DMS53 treated with DMSO at 0.1 percent for 48 hours (cell line): Measurements from ENCODE around the gene DMXL1.
A peak's percentile ranks its signal among the peaks of the same experiment; 100 is the strongest.

Experiments used
- DNase-seq: peaks from one replicate; lab custom pipeline; 2025; ENCODE audit not compliant: unreplicated experiment; lab: John Stamatoyannopoulos, UW

Gene DMXL1, protein sequence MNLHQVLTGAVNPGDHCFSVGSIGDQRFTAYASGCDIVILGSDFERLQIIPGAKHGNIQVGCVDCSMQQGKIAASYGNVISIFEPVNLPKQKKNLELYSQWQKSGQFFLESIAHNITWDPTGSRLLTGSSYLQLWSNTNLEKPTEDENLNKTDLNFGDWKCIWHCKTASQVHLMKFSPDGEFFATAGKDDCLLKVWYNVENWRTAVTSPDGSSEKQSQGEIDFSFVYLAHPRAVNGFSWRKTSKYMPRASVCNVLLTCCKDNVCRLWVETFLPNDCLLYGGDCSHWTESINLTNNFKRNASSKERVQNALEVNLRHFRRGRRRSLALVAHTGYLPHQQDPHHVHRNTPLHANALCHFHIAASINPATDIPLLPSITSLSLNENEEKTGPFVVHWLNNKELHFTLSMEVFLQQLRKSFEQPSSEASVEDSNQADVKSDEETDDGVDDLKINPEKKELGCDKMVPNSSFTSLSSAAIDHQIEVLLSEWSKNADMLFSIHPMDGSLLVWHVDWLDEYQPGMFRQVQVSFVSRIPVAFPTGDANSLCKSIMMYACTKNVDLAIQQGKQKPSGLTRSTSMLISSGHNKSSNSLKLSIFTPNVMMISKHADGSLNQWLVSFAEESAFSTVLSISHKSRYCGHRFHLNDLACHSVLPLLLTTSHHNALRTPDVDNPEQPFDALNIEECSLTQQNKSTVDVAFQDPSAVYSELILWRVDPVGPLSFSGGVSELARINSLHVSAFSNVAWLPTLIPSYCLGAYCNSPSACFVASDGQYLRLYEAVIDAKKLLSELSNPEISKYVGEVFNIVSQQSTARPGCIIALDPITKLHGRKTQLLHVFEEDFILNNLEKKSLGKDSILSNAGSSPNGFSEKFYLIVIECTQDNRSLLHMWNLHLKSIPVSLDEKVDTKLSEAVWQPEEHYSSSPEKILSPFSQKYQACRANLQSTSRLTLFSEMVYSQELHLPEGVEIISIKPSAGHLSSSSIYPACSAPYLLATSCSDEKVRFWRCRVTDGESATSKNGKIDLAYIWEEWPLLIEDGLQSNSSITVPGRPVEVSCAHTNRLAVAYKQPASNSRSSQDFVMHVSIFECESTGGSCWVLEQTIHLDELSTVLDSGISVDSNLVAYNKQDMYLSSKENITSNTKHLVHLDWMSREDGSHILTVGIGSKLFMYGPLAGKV (N-terminal part only)

GRCh38 chr5:119070828-119071560 is at the start of gene DMXL1:
TSS of gene DMXL1 (plus strand) at chr5:119071087. CDS start at chr5:119071570, 483 bp downstream.
- peak; percentile 98 for DNase-seq

- no peak for DNase-seq
Observed at GRCh38 chr5:119021149-119021732, 49.6 kb upstream of the DMXL1 start.

- DNase-seq: no peak
Observed at GRCh38 chr5:119022017-119022745, 48.7 kb upstream of the DMXL1 start.

- no peak for DNase-seq
Observed at GRCh38 chr5:119022773-119023172, 48.1 kb upstream of the DMXL1 start.

DNA sequence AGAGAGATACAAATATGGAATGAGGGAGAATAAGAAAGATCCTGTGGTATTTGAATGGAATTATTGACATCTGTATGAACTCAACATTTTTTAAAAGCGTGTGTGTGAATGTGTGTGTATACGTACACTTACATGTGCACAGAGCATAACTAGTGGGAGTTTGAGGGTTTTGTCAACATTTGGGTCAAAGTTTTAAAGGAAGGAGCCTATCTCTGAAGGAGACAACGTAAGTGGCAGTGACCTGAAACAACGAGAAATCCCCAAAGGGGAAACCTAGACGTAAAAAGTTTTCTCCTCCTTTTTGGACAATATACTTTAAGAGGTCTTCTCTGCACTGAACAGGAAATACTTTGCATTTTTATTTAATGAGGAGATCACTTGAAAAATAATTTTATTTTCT is 42.3 kb upstream of the DMXL1 start:
- no peak for DNase-seq

GRCh38 chr5:119031011-119031886 is 39.6 kb upstream of the DMXL1 start:
- DNase-seq: no peak

- no peak for DNase-seq
Observed at GRCh38 chr5:119031905-119032304, 39.0 kb upstream of the DMXL1 start.

- no peak for DNase-seq
Observed at GRCh38 chr5:119032656-119033055, 38.2 kb upstream of the DMXL1 start.

GRCh38 chr5:119033135-119033534 is 37.8 kb upstream of the DMXL1 start:
- no peak for DNase-seq

- DNase-seq: peak; percentile 14
Observed at GRCh38 chr5:119036101-119036762, 34.7 kb upstream of the DMXL1 start.

- no peak for DNase-seq
Observed at GRCh38 chr5:119037496-119038215, 33.2 kb upstream of the DMXL1 start.

DNA sequence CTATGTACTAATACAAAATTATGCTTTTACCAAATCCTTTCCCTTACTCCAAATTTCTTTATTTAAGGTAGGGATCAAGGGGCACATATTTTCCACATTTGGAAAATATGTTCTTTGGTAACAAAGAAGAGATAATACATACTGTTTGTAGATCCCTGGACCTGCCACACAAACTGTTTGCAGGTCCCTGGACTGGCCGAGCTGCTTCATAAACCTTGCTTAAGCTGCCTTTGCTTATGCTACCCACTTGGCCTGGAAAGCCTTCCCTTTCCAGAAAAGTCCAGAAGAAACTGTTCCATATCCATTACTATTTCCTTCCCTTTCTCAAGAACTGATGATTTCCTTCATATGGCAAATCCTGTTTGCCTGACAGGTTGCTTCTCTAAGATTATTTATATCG is 22.6 kb upstream of the DMXL1 start:
- no peak for DNase-seq

DNA sequence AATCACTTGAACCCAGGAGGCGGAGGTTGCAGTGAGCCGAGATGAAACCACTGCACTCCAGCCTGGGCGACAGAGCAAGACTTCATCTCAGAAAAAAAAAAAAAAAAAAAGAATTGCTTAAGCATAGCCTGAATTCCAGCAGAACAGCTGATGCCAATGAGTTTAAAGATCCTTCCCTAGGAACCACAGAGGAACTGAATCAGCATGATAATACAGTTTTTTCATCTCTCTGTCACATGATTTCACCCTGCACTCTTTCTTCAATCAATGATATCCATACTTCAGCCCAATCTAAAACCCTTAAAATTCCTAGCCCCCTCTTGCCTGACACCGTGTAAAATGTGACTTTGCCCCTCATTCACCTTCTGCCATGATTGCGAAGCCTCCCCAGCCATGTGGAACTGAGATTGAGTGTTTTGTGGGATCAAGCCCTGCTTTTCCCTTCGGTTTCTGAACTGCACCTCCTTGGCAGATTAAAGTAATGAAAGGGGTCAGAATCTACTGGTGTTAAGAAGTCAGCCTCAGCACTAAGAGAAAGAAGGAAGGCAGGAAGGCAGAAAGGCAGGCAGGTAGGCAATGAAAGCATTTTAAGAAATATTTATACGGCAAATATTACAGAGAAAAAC is 20.9 kb upstream of the DMXL1 start:
- DNase-seq: no peak

- DNase-seq: no peak
Observed at GRCh38 chr5:119054101-119054500, 16.8 kb upstream of the DMXL1 start.

GRCh38 chr5:119055294-119055693 is 15.6 kb upstream of the DMXL1 start:
- DNase-seq: no peak

DNA sequence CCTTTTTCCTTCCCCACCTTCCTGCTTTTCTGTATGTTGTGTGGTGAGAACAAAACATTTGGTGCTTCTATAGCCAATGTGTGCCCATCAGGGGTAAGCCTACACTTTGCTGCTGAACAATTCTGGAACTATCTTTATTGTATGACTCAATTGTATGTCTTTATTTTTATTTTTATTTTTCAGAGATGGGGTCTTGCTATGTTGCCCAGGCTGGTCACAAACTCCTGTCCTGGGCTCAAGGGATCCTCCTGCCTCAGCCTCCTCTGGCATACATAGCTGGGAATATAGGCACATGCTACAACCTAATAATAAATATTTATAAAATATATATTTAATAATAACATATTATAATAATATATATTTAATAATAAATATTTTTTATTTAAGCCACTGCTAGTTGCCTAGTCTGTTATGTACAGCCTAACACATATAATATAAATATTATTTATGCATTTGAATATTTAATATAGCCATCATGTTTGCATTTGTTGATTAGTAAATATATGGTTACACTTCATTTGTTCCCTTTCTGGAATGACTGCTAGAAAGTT is 11.8 kb upstream of the DMXL1 start:
- DNase-seq: no peak

DNA sequence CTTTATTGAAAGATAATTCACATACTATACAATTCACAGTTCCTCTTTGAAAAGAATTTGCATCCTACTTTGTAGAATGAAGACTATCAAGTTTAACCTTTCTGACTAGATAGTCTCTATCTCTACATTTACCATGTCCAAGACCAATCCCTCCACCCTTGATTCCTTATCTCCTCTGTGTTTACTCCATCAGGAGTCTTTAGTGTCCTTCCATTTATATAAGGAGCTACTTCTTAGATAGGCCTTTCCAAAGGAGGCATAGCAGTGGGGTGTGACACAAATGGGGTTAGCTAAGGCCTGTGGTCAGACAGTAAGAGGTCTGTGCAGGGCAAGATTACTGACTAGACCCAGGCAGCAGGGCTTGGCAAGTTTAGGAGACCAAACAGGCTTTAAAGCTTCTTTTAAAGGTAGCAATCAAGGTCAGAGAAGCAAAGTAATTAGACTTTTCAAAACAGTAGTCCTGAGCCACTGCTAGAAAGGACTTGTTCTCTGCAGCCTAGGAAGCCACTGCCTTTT is 11.1 kb upstream of the DMXL1 start:
- DNase-seq: no peak
